Trophoblast cell (in vitro differentiated cells and primary cell): ENCODE data around the gene VAV1.

Experiments
- DNase-seq, 2 donors: peaks; one replicate each; pipeline ENCODE4 v3.0.0-alpha.2; 2016
- H2AFZ ChIP-seq: 2 replicates; pipeline ENCODE4 v1.6.1; 2013; ENCODE audit warnings: low read length, moderate library complexity, mild to moderate bottlenecking; ENCODE audit not compliant: insufficient read depth, poor library complexity
- H2AK5ac ChIP-seq: 2 replicates; pipeline ENCODE4 v1.6.1; 2013; ENCODE audit warnings: mild to moderate bottlenecking, low read length
- H2BK120ac ChIP-seq: 2 replicates; pipeline ENCODE4 v1.6.1; 2013; ENCODE audit warnings: low read length, mild to moderate bottlenecking, moderate library complexity; ENCODE audit not compliant: insufficient read depth, poor library complexity
- H2BK12ac ChIP-seq: 2 replicates; pipeline ENCODE4 v1.6.1; 2013; ENCODE audit warnings: mild to moderate bottlenecking, low read length, moderate library complexity
- H2BK5ac ChIP-seq: 2 replicates; pipeline ENCODE4 v1.6.1; 2013; ENCODE audit warnings: low read length, low read depth, moderate library complexity, mild to moderate bottlenecking; ENCODE audit not compliant: poor library complexity
- H3K14ac ChIP-seq: 2 replicates; pipeline ENCODE4 v1.6.1; 2013; ENCODE audit warnings: mild to moderate bottlenecking, low read length
- H3K18ac ChIP-seq: 2 replicates; pipeline ENCODE4 v1.6.1; 2013; ENCODE audit warnings: mild to moderate bottlenecking, low read length
- H3K23ac ChIP-seq: 2 replicates; pipeline ENCODE4 v1.6.1; 2013; ENCODE audit warnings: low read length
- H3K27ac ChIP-seq: 2 replicates; pipeline ENCODE4 v1.5.1; 2013; ENCODE audit warnings: low read depth, mild to moderate bottlenecking, inconsistent platforms, low read length, moderate library complexity
- H3K27me3 ChIP-seq: 2 replicates; pipeline ENCODE4 v1.6.1; 2013; ENCODE audit warnings: inconsistent platforms, mild to moderate bottlenecking, low read length, moderate library complexity; ENCODE audit not compliant: insufficient read depth
- H3K36me3 ChIP-seq, 2 experiments: 1 replicate in 1 of 2; 2 replicates in 1 of 2; pipeline ENCODE4 v1.6.1; 2013; ENCODE audit warnings: low read length in 2 of 2, mild to moderate bottlenecking in 2 of 2, moderate library complexity in 1 of 2; ENCODE audit not compliant: insufficient read depth in 2 of 2, control insufficient read depth in 1 of 2
- H3K4ac ChIP-seq: 2 replicates; pipeline ENCODE4 v1.6.1; 2013; ENCODE audit warnings: low read depth, mild to moderate bottlenecking, low read length, moderate library complexity
- H3K4me1 ChIP-seq, 2 experiments: 1 replicate in 1 of 2; 2 replicates in 1 of 2; pipeline ENCODE4 v1.6.1; 2013; ENCODE audit warnings: low read length in 2 of 2, mild to moderate bottlenecking in 2 of 2, moderate library complexity in 1 of 2; ENCODE audit not compliant: insufficient read depth in 2 of 2, control insufficient read depth in 1 of 2
- H3K4me2 ChIP-seq: 2 replicates; pipeline ENCODE4 v1.6.1; 2013; ENCODE audit warnings: inconsistent platforms, mild to moderate bottlenecking, low read length, moderate library complexity
- H3K4me3 ChIP-seq: 2 replicates; pipeline ENCODE4 v1.5.1; 2013; ENCODE audit warnings: mild to moderate bottlenecking, low read depth, low read length, inconsistent platforms
- H3K79me1 ChIP-seq: one replicate; pipeline ENCODE4 v1.6.1; 2013; ENCODE audit warnings: low read length
- H3K79me2 ChIP-seq: 2 replicates; pipeline ENCODE4 v1.6.1; 2013; ENCODE audit warnings: low read length, mild to moderate bottlenecking; ENCODE audit not compliant: control insufficient read depth, insufficient read depth, poor library complexity
- H3K9ac ChIP-seq: 2 replicates; pipeline ENCODE4 v1.6.1; 2013; ENCODE audit warnings: mild to moderate bottlenecking, low read length
- H3K9me3 ChIP-seq: 2 replicates; pipeline ENCODE4 v1.6.1; 2013; ENCODE audit warnings: low read depth, mild to moderate bottlenecking, control low read depth, inconsistent platforms, low read length; ENCODE audit not compliant: insufficient read depth
- H4K12ac ChIP-seq: 2 replicates; pipeline ENCODE4 v1.6.1; 2013; ENCODE audit warnings: low read depth, mild to moderate bottlenecking, low read length, moderate library complexity
- H4K8ac ChIP-seq: 2 replicates; pipeline ENCODE4 v1.6.1; 2013; ENCODE audit warnings: low read depth, mild to moderate bottlenecking, low read length, moderate library complexity
- H4K91ac ChIP-seq: one replicate; pipeline ENCODE4 v1.6.1; 2013; ENCODE audit warnings: low read depth, mild to moderate bottlenecking, low read length, moderate library complexity
- WGBS: extraction: QIAGEN DNeasy Blood & Tissue Kit; methylation state at CpG from one replicate; pipeline ENCODE4 v1.1.7; 2013; ENCODE audit warnings: missing lambda C conversion rate; ENCODE audit not compliant: insufficient read length, insufficient coverage; ENCODE audit errors: extremely low coverage; 5-methylcytosine and 5-hydroxymethylcytosine counted together

The VAV1 gene

DNA sequence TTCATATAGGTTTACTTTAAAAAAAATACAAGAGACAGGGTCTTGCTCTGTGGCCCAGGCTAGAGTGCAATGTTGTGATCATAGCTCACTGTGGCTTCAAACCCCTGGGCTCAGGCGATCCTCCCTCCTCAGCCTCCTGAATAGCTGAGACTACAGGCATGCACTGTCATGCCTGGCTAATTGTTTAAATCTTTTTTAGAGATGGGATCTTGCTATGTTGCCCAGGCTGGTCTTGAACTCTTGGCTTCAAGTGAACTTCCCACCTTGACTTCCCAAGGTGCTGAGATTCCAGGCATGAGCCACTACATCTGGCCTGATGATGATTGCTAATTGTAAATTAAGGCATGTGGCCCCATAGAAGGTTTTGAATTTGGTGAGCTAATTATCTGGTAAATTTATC, 79.5 kb downstream of the VAV1 start:
- no peaks in the 10 kb centered on the region for H3K79me1 ChIP-seq
- WGBS, result no CpG with 5 or more reads among the region's 1 CpG
- no peak overlapping the region for H2AK5ac ChIP-seq
- H4K91ac ChIP-seq, result no peak overlapping the region
- no peak overlapping the region for H3K27ac ChIP-seq
- no peak overlapping the region for H3K4ac ChIP-seq
- no peaks in the 10 kb centered on the region for H3K27me3 ChIP-seq
- H3K9me3 ChIP-seq, result peaks cover 3% of the 10 kb centered on the region
- H3K4me3 ChIP-seq, result no peak overlapping the region
- H2BK12ac ChIP-seq, result no peak overlapping the region
- no peak for DNase-seq
- no peak overlapping the region for H3K18ac ChIP-seq
- H3K36me3 ChIP-seq, result no peaks in the 10 kb centered on the region
- no peak overlapping the region for H4K12ac ChIP-seq
- no peak overlapping the region for H2BK5ac ChIP-seq
- H3K4me2 ChIP-seq, result no peak overlapping the region
- no peaks in the 10 kb centered on the region for H3K4me1 ChIP-seq
- no peak overlapping the region for H3K23ac ChIP-seq
- H3K14ac ChIP-seq, result no peak overlapping the region
- no peak overlapping the region for H3K9ac ChIP-seq
- H3K79me2 ChIP-seq, result no peaks in the 10 kb centered on the region
- no peak overlapping the region for H2BK120ac ChIP-seq
- H2AFZ ChIP-seq, result no peak overlapping the region
- H4K8ac ChIP-seq, result no peak overlapping the region

- H3K79me1 ChIP-seq, result no peaks in the 10 kb centered on the region
- no peak overlapping the region for H4K8ac ChIP-seq
- H2BK12ac ChIP-seq, result no peak overlapping the region
- no peak overlapping the region for H2AK5ac ChIP-seq
- H3K4ac ChIP-seq, result no peak overlapping the region
- H3K27me3 ChIP-seq, result no peaks in the 10 kb centered on the region
- H3K23ac ChIP-seq, result no peak overlapping the region
- H3K4me2 ChIP-seq, result no peak overlapping the region
- H4K12ac ChIP-seq, result no peak overlapping the region
- H2BK5ac ChIP-seq, result no peak overlapping the region
- no peak overlapping the region for H4K91ac ChIP-seq
- H3K9me3 ChIP-seq, result peaks cover 3% of the 10 kb centered on the region
- no peak overlapping the region for H3K18ac ChIP-seq
- H3K27ac ChIP-seq, result no peak overlapping the region
- no peaks in the 10 kb centered on the region for H3K36me3 ChIP-seq
- H2BK120ac ChIP-seq, result no peak overlapping the region
- DNase-seq, result no peak
- no peak overlapping the region for H2AFZ ChIP-seq
- WGBS, result no CpG with 5 or more reads among the region's 11 CpGs
- no peak overlapping the region for H3K4me3 ChIP-seq
- no peaks in the 10 kb centered on the region for H3K4me1 ChIP-seq
- no peak overlapping the region for H3K14ac ChIP-seq
- no peak overlapping the region for H3K9ac ChIP-seq
- H3K79me2 ChIP-seq, result no peaks in the 10 kb centered on the region
Observed at GRCh38 chr19:6853868-6854267, 81.4 kb downstream of the VAV1 start.

DNA sequence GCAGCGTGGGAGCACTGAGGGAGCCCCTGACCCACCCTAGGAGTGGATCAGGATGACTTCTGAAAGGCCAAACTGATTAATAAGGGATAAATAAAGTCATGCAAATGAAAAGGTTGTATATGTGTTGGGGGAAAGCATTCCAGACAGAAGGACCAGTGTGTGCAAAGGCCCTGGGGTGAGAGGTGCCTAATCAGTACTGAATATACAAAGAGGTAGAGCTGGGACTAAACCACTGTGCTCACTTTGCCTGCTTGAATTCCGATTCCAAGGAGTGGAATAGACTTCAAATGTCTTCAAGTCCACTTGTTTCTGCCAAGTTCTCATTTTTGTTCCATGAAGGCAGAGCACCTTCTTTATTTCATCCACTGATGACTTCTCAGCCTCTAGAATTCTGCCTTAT, 82.2 kb downstream of the VAV1 start:
- WGBS, result no CpG with 5 or more reads among the region's 2 CpGs
- H3K9me3 ChIP-seq, result peaks cover 3% of the 10 kb centered on the region
- no peak overlapping the region for H2BK120ac ChIP-seq
- no peak overlapping the region for H2BK5ac ChIP-seq
- H3K79me1 ChIP-seq, result no peaks in the 10 kb centered on the region
- H3K4me2 ChIP-seq, result no peak overlapping the region
- H3K4me3 ChIP-seq, result no peak overlapping the region
- H3K36me3 ChIP-seq, result no peaks in the 10 kb centered on the region
- no peak overlapping the region for H3K14ac ChIP-seq
- no peak overlapping the region for H3K9ac ChIP-seq
- no peak overlapping the region for H3K4ac ChIP-seq
- no peak overlapping the region for H2AFZ ChIP-seq
- H2AK5ac ChIP-seq, result no peak overlapping the region
- H3K79me2 ChIP-seq, result no peaks in the 10 kb centered on the region
- no peak overlapping the region for H4K12ac ChIP-seq
- H3K18ac ChIP-seq, result no peak overlapping the region
- no peak overlapping the region for H4K91ac ChIP-seq
- H4K8ac ChIP-seq, result no peak overlapping the region
- no peak overlapping the region for H2BK12ac ChIP-seq
- no peak for DNase-seq
- no peak overlapping the region for H3K27ac ChIP-seq
- H3K4me1 ChIP-seq, result no peaks in the 10 kb centered on the region
- no peaks in the 10 kb centered on the region for H3K27me3 ChIP-seq
- no peak overlapping the region for H3K23ac ChIP-seq

- no CpG with 5 or more reads among the region's 14 CpGs for WGBS
- Histone ChIP-seq H2BK120ac (no peak overlapping the region), H3K4me2 (no peak overlapping the region)
Observed at GRCh38 chr19:6856749-6857372, 84.4 kb downstream of the VAV1 start.

More at GRCh38 chr19:6856749-6857372, 84.4 kb downstream of the VAV1 start:
- Histone ChIP-seq H2AFZ (no peak overlapping the region), H3K79me1 (no peaks in the 10 kb centered on the region), H3K18ac (no peak overlapping the region), H3K27ac (no peak overlapping the region), H4K12ac (no peak overlapping the region), H3K4me1 (no peaks in the 10 kb centered on the region), H3K27me3 (no peaks in the 10 kb centered on the region), H2BK5ac (no peak overlapping the region), H3K36me3 (no peaks in the 10 kb centered on the region), H3K9me3 (peaks cover 3% of the 10 kb centered on the region), H3K79me2 (no peaks in the 10 kb centered on the region), H3K14ac (no peak overlapping the region), H3K9ac (no peak overlapping the region), H2BK12ac (no peak overlapping the region), H3K4ac (no peak overlapping the region), H3K23ac (no peak overlapping the region), H3K4me3 (no peak overlapping the region), H4K91ac (no peak overlapping the region), H2AK5ac (no peak overlapping the region), H4K8ac (no peak overlapping the region)
- DNase-seq, result no peak
